HG02642 (cell line): ENCODE results near the gene IRF3.
"Not testable (repeated sequence)": the region's sequence is repeated elsewhere in the genome, so short reads cannot be mapped to it uniquely, and the experiment has no call there.

Experiments
- ATAC-seq: cut with Tn5 transposase; IDR thresholded peaks from one replicate; pipeline ENCODE4 v1.9.1; 2021; ENCODE audit warnings: mild to moderate bottlenecking; ENCODE audit not compliant: unreplicated experiment, poor library complexity

The IRF3 gene

GRCh38 chr19:49631610-49632192 is 34.0 kb downstream of the IRF3 start:
- ATAC-seq = no peak

GRCh38 chr19:49631014-49631588 is 34.6 kb downstream of the IRF3 start:
- no peak for ATAC-seq

- no peak for ATAC-seq
These were observed 36.0 kb downstream of the IRF3 start for GRCh38 chr19:49629659-49630058.

DNA sequence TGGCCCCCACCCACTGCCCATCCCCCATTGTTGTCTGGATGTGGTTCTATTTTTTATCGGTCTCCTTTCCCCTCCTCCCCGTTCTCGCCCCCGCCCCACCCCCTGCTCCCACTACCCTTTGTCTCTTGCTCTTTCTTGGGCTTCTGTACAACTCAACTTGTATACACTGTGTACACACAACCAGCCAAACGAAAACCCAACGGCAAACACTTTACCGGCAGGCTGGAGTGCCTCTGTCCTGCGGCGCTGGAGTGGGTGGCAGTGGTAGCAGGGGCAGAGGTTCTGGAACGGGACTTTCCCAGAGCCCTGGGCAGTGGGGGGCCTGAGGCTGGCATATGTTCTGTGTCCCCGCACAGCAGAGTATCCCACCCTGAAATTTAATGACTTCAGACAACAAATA is 39.4 kb downstream of the IRF3 start:
- ATAC-seq = no peak

- ATAC-seq = no peak
These were observed 40.4 kb downstream of the IRF3 start for GRCh38 chr19:49624967-49625910.

- ATAC-seq = not testable (repeated sequence)
These were observed 47.8 kb downstream of the IRF3 start for GRCh38 chr19:49617860-49618259.

DNA sequence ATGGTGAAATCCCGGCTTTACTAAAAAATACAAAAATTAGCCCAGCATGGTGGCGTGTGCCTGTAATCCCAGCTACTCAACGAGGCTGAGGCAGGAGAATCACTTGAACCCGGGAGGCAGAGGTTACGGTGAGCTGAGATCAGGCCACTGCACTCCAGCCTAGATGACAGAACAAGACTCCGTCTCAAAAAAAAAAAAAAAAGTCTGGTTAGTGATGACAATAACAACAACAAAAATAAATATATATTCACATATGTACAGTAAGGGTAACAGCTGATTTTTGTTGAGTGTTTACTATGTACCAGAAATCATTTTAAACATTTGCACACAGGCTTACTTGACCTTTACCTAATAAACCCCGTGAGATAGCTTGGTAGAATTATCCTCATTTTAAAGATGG is 48.7 kb downstream of the IRF3 start:
- ATAC-seq = no peak

GRCh38 chr19:49616532-49616931 is 49.1 kb downstream of the IRF3 start:
- no peak for ATAC-seq

DNA sequence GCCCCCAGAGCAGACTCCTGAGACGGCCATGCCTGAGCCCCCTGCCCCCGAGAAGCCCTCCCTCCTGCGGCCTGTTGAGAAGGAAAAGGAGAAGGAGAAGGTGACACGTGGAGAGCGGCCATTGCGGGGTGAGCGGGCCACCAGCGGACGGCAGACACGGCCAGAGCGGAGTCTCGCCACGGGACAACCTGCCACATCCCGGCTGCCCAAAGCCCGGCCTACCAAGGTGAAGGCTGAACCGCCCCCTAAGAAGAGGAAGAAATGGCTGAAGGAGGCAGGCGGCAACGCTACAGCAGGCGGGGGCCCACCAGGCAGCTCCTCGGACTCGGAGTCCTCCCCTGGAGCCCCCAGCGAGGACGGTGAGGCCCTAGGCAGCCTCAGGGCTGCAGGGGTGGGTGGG is 49.8 kb downstream of the IRF3 start:
- ATAC-seq = no peak

GRCh38 chr19:49614096-49614833 is 51.4 kb downstream of the IRF3 start:
- ATAC-seq = no peak

- ATAC-seq = no peak
These were observed 52.3 kb downstream of the IRF3 start for GRCh38 chr19:49613374-49613773.
